Kidney (tissue), 14 donors: ENCODE measurements around the gene AP4M1. TPM values are rescaled to one million over a fixed set of nuclear protein-coding genes. Genes with fewer than 3 reads are reported as not detected.
A peak's percentile ranks its signal among the peaks of the same experiment; 100 is the strongest.

ENCODE experiments used
- DNase-seq, 5 donors: peaks; one replicate each; pipeline ENCODE4 v3.0.0-alpha.2; 2013 to 2020
- FAIRE-seq: peaks from 2 replicates; lab custom pipeline; 2012; peaks lifted over from hg19 to GRCh38; lab: Jason Lieb, UNC
- H3K27ac ChIP-seq, 2 donors: one replicate each; pipeline ENCODE4 v1.7.0; 2013; ENCODE audit warnings: low read depth in 2 of 2, low read length in 2 of 2, inconsistent platforms in 1 of 2
- H3K27me3 ChIP-seq: one replicate; pipeline ENCODE4 v1.7.1; 2013; ENCODE audit warnings: low read length, inconsistent platforms; ENCODE audit not compliant: control insufficient read depth, insufficient read depth
- H3K36me3 ChIP-seq, 3 donors: one replicate each; pipeline versions ENCODE4 v1.7.0 to v1.7.1; 2013; ENCODE audit warnings: low read length in 3 of 3, control low read depth in 1 of 3, inconsistent platforms in 1 of 3; ENCODE audit not compliant: insufficient read depth in 3 of 3, control insufficient read depth in 2 of 3
- H3K4me1 ChIP-seq, 3 donors: one replicate each; pipeline versions ENCODE4 v1.7.0 to v1.7.1; 2013; ENCODE audit warnings: low read length in 3 of 3, inconsistent platforms in 1 of 3, low read depth in 1 of 3; ENCODE audit not compliant: control insufficient read depth in 2 of 3, insufficient read depth in 2 of 3
- H3K4me3 ChIP-seq, 3 donors: one replicate each; pipeline versions ENCODE4 v1.7.0 to v1.8.1; 2013; ENCODE audit warnings: low read length in 3 of 3, control low read depth in 1 of 3, inconsistent platforms in 1 of 3
- H3K9ac ChIP-seq, 3 donors: one replicate each; pipeline versions ENCODE4 v1.7.0 to v1.7.1; 2013; ENCODE audit warnings: low read length in 3 of 3, control low read depth in 1 of 3, inconsistent platforms in 1 of 3
- H3K9me3 ChIP-seq, 3 donors: one replicate each; pipeline versions ENCODE4 v1.7.0 to v1.7.1; 2013; ENCODE audit warnings: low read length in 3 of 3, control low read depth in 1 of 3, inconsistent platforms in 1 of 3; ENCODE audit not compliant: control insufficient read depth in 2 of 3, insufficient read depth in 1 of 3
- intact Hi-C: fragments of 100-400 bp; cut with DNase I; formaldehyde crosslinking; loops from one replicate; pipeline ENCODE4 v1.11.1; 2022
- polyA plus RNA-seq: library from polyadenylated mRNA; stranded (reverse); fragments of 350-450 nt; fragmentation: Illumina TruSeq; extraction: RNeasy Lipid Tissue Mini Kit (QIAGEN cat#74804); gene quantifications from one replicate; pipeline ENCODE4 v1.2.3, GENCODE V29; 2014; ENCODE audit warnings: low read depth, low replicate concordance; ENCODE audit not compliant: insufficient read depth
- total RNA-seq: library from RNA; stranded (reverse); fragmentation: NEBNext Ultra II Directional; extraction: Animal tissue kit (Norgen Biotek cat#: 25700); gene quantifications from one replicate; pipeline ENCODE4 v1.2.1, GENCODE V29; 2021
- TF ChIP-seq, protein P1 (sequence below): IDR thresholded peaks from 3 replicates; pipeline ENCODE4 v1.5.1; 2012; ENCODE audit warnings: mild to moderate bottlenecking, moderate library complexity, borderline replicate concordance; ENCODE audit not compliant: insufficient read depth; ENCODE audit errors: extremely low read depth
- donor health status: control.
- donor health status: control.
- donor health status: control.
- donor health status: control.
- donor health status: control.
- donor health status: DM: yes; HTN: yes; CAD: no.
- donor health status: Normal renal cell carcinoma (clear cell type).

Gene AP4M1
- total and polyA plus RNA-seq, 2 donors from 2014 or later = 16.4 to 22.8 TPM

DNA sequence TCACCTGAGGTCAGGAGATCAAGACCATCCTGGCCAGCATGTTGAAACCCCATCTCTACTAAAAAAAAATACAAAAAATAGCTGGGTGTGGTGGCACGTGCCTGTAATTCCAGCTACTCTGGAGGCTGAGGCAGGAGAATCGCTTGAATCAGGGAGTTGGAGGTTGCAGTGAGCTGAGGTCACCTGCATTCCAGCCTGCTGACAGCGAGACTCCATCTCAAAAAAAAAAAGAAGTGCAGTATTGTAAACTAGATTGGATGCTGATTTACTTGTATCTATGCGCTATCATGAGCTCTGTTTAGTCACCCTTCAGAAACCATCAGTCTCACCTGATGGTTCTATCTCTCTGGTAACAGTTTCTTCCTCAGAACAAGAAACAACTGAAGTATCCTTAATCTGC, 38.1 kb upstream of the AP4M1 start:
- H3K27ac ChIP-seq = no peak overlapping the region

DNA sequence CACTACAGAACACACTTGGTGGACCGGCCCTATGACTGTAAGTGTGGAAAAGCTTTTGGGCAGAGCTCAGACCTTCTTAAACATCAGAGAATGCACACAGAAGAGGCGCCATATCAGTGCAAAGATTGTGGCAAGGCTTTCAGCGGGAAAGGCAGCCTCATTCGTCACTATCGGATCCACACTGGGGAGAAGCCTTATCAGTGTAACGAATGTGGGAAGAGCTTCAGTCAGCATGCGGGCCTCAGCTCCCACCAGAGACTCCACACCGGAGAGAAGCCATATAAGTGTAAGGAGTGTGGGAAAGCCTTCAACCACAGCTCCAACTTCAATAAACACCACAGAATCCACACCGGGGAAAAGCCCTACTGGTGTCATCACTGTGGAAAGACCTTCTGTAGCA, 37.3 kb upstream of the AP4M1 start:
- H3K4me1 ChIP-seq = no peaks in the 10 kb centered on the region
- peaks cover 13 to 32% (median 19%) of the 10 kb centered on the region in 3 donors for H3K36me3 ChIP-seq
- H3K27me3 ChIP-seq = no peaks in the 10 kb centered on the region
- TF ChIP-seq, protein P1, sequence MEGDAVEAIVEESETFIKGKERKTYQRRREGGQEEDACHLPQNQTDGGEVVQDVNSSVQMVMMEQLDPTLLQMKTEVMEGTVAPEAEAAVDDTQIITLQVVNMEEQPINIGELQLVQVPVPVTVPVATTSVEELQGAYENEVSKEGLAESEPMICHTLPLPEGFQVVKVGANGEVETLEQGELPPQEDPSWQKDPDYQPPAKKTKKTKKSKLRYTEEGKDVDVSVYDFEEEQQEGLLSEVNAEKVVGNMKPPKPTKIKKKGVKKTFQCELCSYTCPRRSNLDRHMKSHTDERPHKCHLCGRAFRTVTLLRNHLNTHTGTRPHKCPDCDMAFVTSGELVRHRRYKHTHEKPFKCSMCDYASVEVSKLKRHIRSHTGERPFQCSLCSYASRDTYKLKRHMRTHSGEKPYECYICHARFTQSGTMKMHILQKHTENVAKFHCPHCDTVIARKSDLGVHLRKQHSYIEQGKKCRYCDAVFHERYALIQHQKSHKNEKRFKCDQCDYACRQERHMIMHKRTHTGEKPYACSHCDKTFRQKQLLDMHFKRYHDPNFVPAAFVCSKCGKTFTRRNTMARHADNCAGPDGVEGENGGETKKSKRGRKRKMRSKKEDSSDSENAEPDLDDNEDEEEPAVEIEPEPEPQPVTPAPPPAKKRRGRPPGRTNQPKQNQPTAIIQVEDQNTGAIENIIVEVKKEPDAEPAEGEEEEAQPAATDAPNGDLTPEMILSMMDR = no peak
- FAIRE-seq (no peak), DNase-seq (peak in 1 of 5 donors; percentile 10)
- H3K9ac ChIP-seq = no peak overlapping the region
- intact Hi-C loops = no loop called here
- no peak overlapping the region for H3K4me3 ChIP-seq
- H3K27ac ChIP-seq = no peak overlapping the region
- no peaks in the 10 kb centered on the region for H3K9me3 ChIP-seq

More for the DNA sequence above, 38.1 kb upstream of the AP4M1 start:
- Histone ChIP-seq H3K4me3 (no peak overlapping the region), H3K36me3 (peaks cover 16 to 40% (median 26%) of the 10 kb centered on the region in 3 donors), H3K9ac (no peak overlapping the region), H3K9me3 (no peaks in the 10 kb centered on the region), H3K4me1 (no peaks in the 10 kb centered on the region), H3K27me3 (no peaks in the 10 kb centered on the region)
- TF ChIP-seq, protein P1 = no peak
- FAIRE-seq (no peak), DNase-seq (no peak)
- intact Hi-C loops = no loop called here

DNA sequence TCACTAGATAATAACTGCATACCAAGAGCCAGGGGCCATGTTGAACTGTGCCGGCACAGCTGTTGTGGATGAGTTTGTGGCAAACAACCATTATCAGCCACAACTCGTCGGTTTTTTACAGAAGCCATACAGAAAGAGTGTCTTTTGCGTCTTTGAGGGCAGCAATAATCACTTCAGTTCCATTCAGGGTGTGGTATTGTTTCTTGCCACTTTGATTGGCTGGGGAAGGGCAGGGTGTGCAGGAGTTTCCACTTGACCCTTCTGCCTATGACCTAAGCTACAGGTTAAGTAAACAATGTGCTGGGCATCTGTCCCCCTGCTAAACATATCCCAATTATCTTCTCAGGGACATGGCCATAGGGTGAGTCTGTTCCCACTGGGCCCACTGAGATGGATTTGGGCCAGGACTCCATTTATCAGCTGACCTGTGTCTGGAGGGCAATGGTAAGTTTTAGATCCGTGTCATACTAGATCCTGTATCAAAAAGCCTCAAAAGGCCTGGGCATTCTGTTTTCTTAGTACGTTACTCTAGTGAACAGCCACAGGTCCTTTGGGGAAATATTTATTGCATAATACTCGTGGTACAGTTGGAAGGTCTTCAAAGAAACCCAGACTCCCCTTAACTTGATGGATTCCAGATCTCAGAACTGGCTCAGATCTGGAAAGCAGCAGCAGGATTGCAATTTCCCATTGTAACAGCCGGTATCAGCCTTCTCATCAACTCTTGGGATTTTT, 35.8 kb upstream of the AP4M1 start:
- no peak overlapping the region for H3K27ac ChIP-seq
- TF ChIP-seq, protein P1 = no peak
- H3K9me3 ChIP-seq = peaks cover 2 to 6% (median 2%) of the 10 kb centered on the region in 3 donors
- DNase-seq = peak in 2 of 5 donors; percentile 62 to 84
- no peak overlapping the region for H3K4me3 ChIP-seq
- H3K9ac ChIP-seq = no peak overlapping the region
- H3K4me1 ChIP-seq = no peaks in the 10 kb centered on the region
- no peaks in the 10 kb centered on the region for H3K27me3 ChIP-seq
- peaks cover 21 to 39% (median 23%) of the 10 kb centered on the region in 3 donors for H3K36me3 ChIP-seq
- intact Hi-C loops = no loop called here
- no peak for FAIRE-seq
